ENCODE data around the gene H2BK1.

The H2BK1 gene

GRCh38 chr7:151231080-151231479 lies 20.8 kb upstream of the H2BK1 start:
- no peak for DNase-seq

DNA sequence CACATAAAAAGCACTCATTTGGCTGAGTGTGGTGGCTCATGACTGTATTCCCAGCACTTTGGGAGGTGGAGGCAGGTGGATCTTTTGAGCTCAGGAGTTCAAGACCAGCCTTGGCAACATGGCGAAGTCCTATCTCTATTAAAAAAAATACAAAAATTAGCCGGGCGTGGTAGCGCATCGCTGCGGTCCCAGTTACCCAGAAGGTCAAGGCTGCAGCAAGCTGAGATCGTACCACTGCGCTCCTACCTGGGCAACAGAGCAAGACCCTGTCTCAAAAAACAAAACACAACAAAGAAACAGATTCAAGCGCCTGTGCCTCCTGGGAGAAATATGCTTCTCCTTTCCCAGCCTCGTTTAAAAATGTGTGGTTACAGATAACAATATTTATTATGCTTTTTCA lies 19.0 kb upstream of the H2BK1 start:
- DNase-seq, result no peak

DNA sequence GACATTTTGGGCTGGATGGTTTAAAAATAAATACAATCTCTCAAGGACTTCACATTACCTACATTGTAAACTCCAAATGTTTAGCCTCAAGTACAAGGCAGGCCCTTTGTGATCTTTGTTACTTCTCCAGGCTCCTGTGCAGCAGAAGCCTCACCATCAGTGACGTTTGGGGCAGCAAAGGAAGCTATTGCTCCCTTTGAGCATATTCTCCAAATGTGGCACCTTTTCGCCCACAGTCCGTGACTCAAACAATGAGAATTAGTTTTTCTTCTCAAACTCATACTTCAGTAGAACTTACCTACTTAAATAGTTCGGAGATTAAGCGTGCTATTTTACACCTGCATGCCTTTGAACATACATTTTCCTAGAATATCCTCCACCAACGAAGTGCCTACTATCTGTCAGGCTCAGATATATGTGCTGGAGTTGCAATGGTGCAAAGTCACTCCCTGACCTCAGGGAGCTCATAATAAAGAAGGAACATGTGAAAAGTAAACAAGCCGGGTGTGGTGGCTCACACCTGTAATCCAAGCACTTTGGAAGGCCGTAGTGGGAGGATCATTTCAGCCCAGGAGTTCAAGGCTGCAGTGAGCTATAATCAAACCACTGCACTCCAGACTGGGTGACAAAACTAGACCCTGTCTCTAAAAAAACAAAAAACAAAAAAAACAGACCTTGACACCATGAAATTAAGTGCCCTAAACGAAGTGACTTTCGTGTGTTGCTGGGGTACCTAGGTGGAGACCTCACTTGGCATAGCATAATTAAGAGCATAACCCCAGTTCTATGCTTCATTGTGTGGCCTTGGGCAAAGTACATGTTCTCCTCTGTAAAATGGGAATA lies 18.0 kb upstream of the H2BK1 start:
- no peak for DNase-seq

DNA sequence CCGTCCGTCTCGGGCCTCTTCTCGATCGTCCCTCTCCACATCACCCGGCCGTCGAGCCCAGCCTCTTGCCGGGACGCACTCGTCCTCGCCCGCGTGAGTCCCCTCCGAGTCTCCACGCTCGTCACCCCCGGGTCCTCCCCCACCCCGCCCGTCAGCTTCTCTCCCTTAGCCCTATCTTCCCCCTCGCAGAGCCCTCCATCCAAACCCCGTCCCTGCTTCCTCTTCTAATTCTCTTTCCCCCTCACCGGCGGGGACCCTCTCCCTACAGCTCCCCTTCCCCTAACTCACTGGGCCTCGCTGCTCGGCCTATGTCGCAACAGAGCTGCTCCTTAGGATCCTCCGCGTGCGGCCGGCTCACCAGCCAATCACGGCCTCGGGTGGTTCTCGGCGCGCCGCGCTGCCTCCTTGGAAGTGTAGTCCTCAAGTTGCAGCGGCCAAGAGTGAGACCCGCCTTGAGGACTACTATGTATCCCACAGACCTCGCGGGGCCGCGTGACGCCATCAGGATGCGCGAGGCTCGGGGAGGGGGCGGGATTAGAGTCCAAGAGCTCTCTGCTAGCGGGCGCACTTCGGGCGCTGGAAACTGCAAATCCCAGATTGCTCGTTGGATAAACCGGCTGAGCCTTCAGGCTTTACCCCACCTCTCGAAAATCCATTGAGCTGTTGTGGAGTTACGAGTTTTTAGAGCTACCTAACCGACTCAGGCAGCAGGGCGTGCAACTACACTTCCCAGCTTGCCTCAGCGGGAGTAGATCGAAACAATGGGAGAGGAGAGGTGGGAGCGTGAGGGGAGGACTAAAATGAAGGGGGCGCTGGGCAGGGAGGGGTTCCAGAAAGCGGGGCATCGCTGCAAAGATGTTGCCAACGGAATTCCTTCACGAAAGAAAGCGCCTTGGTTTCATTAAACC lies 16.8 kb upstream of the H2BK1 start, which contains the start of gene ABCF2:
ABCF2 (minus strand) TSS at position 331 of the 908 bp plus-strand sequence. CDS start 747 bp downstream, outside the sequence.
- peak; percentile 98 for DNase-seq

DNA sequence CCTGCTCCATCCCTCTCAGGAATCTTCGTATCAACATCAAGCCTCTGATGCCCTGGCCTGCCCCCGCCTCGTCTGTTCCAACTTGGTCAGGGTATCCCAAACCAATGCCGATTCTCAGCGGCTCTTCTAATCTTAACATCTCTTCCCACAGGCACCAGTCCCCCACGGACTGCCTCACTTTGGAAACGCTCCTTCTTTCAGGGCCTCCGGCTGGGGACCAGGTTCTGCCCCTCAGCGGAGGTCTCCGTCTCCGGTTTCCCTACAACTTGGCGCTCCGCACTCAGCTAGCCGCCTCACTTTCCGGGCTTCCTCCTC lies 16.2 kb upstream of the H2BK1 start:
- DNase-seq, result peak; percentile 17

GRCh38 chr7:151225948-151226510 lies 15.7 kb upstream of the H2BK1 start:
- DNase-seq, result no peak

DNA sequence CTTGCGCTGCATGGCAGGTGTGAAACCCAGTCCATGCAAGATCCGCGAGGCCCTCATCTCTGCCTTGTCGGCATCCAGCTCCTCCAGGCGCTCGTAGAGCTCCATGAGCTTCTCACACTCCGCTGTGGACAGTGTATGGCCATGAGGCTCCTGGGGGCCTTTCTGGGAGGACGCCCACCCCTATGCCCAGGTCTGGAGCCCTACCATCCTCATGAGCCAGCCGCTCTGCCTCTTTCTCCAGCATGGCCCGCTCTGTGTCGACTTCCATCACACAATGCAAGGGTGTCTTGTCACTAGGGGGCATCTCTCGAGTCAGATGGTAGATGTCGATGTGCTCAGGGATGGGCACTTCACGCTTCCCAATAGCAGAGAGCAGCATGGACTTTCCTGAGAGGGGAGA lies 13.4 kb upstream of the H2BK1 start:
- no peak for DNase-seq

DNA sequence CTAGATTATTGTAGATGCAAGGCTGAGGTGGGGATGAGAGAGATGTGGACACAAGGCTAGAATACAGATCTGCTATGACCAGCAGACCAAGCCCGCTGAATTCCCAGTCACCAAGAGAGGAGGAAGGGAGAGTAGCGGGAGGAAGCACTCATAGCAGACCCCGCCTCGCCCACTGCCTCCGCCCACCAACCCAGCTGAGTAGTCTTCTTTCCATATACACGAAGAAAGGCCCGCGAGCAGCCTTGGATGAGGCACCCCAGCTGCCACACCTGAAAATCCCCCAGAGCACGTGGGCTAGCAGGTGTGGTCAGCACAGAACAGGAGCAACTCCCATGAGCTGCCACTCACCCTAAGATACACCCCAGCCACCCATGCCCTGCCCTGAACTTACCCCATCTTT lies 7.9 kb upstream of the H2BK1 start:
- DNase-seq, result no peak

DNA sequence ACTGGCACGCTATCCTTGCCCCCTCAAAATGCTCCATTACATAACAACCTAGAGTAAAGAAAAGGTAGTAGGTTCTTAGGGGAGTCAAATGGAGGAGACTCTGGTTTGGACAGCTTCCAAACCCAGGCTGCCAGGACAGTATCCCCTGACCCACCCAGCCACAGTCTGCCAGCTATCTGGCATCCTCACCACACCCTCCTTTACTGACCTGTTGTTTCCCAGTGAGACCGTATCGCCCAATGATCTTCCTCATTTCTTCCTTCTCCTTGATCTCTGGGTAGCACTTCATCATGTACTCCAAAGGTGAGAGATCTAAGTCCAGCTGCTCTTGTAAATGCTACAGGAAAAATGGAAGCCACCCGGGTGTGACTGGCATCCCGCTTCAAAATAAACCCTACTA lies 5.1 kb upstream of the H2BK1 start:
- no peak for DNase-seq

- no peak for DNase-seq
These were observed 3.5 kb upstream of the H2BK1 start for GRCh38 chr7:151213826-151214225.

DNA sequence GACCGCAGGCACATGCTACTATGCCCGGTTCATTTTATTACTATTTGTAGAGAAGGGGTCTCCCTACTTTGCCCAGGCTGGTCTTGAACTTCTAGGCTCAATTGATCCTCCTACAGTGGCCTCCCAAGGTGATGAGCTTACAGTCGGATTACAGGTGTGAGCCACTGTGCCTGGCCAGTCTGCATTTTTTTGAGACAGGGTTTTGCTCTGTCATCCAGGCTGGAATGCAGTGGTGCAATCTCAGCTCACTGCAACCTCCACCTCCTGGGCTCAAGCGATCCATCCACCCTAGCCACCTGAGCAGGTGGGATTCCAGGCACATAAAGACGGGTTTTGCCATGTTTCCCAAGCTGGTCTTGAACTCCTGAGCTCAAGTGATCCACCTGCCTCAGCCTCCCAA lies 2.3 kb upstream of the H2BK1 start:
- DNase-seq, result no peak

GRCh38 chr7:151211155-151211772 lies 976 bp upstream of the H2BK1 start:
- no peak for DNase-seq

GRCh38 chr7:151209588-151209987 lies 700 bp downstream of the H2BK1 start:
- no peak for DNase-seq

GRCh38 chr7:151208253-151208862 lies 1.9 kb downstream of the H2BK1 start:
- DNase-seq, result no peak

DNA sequence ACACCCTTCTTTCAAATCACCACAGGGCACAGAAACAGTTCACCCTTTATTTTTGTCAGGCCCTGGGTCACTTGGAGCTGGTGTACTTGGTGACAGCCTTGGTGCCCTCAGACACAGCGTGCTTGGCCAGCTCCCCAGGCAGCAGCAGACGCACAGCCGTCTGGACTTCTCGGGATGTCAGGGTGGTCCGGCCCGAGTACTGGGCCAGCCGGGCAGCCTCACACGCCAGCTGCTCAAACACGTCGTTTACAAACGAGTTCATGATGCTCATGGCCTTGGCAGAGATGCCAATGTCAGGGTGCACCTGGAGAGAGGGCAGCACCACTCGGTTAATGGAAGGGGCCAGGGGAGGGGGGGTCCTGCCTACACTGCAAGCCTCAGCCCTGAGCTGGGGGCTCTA lies 2.5 kb downstream of the H2BK1 start:
- DNase-seq, result no peak

DNA sequence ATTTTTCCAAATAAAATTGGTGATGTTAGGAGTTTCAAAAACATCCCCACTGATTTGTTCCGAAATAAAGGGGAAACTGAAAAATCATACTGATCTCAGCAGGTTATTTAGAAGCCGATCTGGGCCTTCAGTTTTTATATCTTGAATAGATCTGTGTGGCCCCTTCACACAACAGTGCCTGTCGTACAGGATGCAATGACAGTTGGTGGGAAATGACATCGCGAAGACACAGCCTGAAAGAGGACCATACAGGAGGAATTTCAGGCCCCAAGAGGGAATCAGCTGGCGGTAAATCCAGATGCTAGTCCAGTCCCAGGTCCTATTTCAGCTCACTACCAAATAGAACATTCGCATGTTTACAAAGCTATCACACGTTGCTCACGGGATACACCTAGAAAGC lies 3.0 kb downstream of the H2BK1 start:
- no peak for DNase-seq

DNA sequence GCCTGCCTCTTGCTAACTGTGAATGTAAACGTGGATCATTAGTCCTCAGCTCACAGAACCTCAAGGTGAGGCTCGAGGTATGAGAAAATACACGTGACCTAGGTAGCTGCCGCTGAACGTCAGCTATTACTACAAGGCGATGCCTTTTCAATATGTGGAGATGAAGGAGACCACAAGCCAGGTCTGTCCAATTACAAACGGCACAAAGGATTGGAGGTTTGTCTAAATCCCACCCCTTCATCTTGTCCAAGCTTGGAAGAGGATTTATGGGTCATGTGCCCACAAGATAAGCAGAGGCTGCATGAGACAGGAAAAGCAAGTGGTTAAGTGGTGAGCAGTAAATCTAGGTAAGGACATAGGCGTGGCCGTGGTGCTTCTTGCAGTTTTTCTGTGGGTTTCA lies 3.4 kb downstream of the H2BK1 start:
- DNase-seq, result no peak

GRCh38 chr7:151205730-151206129 lies 4.6 kb downstream of the H2BK1 start:
- no peak for DNase-seq

- DNase-seq, result no peak
These were observed 5.8 kb downstream of the H2BK1 start for GRCh38 chr7:151204383-151205032.

- DNase-seq, result no peak
These were observed 7.5 kb downstream of the H2BK1 start for GRCh38 chr7:151202836-151203235.

GRCh38 chr7:151201751-151202150 lies 8.5 kb downstream of the H2BK1 start:
- no peak for DNase-seq

DNA sequence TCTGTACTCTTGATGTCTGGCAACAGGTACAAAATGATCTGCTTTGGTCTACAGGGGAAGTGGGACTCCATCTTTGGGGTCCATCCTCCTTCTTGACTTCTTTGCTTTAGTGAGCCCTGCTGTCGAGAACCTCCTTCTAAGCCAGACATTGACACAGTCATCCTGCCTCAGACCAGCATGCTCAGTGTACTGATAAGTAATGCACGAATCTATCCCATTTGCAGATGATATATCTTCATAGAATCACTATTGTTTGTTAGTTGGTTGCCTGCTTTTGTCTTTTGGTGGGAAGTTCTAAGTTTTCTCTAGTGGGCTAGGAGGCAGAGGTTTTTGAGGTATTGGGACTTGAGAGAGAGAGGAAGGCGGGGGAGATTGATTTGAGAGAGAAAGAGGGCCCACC lies 8.9 kb downstream of the H2BK1 start:
- DNase-seq, result no peak
